ENCODE data around the gene FBXO46. TPM values are rescaled to one million over a fixed set of nuclear protein-coding genes. Genes with fewer than 3 reads are reported as not detected.

Gene FBXO46
- total and polyA plus RNA-seq, 2 donors (not counting 3 experiments of a cell fraction or from before 2014, with no cell fraction given) = 7.7 to 21.2 TPM

- Histone ChIP-seq H3K4me3 (replicated peaks in 1 of 3; ENCODE audit: insufficient read depth in 1 of 3, low read depth in 1 of 3, low read length in 3 of 3) (no peak overlapping the region), H3K4me1 (ENCODE audit: control insufficient read depth, extremely low read depth, insufficient read depth, low read length) (peaks cover 7% of the 10 kb centered on the region), H3K9ac (replicated peaks; ENCODE audit: extremely low read depth, insufficient read depth, low read length) (no peak overlapping the region), H2AFZ (ENCODE audit: low read depth, low read length) (no peak overlapping the region), H3K9me3 (replicated peaks; ENCODE audit: control insufficient read depth, insufficient read depth, low read length) (no peaks in the 10 kb centered on the region), H3K9me1 (replicated peaks; ENCODE audit: control insufficient read depth, extremely low read depth, insufficient read depth, low read length) (no peaks in the 10 kb centered on the region), H3K27ac (ENCODE audit: insufficient read depth, low read depth, low read length) (no peak overlapping the region), H3K27me3 (ENCODE audit: control insufficient read depth in 2 of 2, insufficient read depth in 2 of 2, low read length in 2 of 2) (no peaks in the 10 kb centered on the region), H4K20me1 (replicated peaks; ENCODE audit: control insufficient read depth, extremely low read depth, insufficient read depth, low read length) (no peaks in the 10 kb centered on the region), H3K36me3 (ENCODE audit: control insufficient read depth in 2 of 2, extremely low read depth in 1 of 2, insufficient read depth in 2 of 2, low read length in 2 of 2) (peaks cover 0 to 13% of the 10 kb centered on the region in 2 experiments), H3K4me2 (ENCODE audit: insufficient read depth, low read length) (no peak overlapping the region), H3K79me2 (ENCODE audit: control insufficient read depth, insufficient read depth, low read length) (peaks cover 26% of the 10 kb centered on the region)
- POLR2A ChIA-PET = no interaction called here
- intact Hi-C loops (cut with micrococcal nuclease) (no loop called here), dilution Hi-C loops (cut with MboI; ENCODE audit: extremely low pct_ligation_motif_present, low sequenced_read_pairs) (no loop called here)
- CTCF ChIA-PET = interaction anchor here (2.0 kb wide), 1 partner anchor 20 kb away, joined by 10 read pairs; the partner anchor contains the start of gene QPCTL
- FAIRE-seq (no peak), DNase-seq (ENCODE audit: low read depth, low spot score) (no peak)
- no TSS peak for BruUV-seq (replicated peaks)
- TF ChIP-seq MAX (IDR thresholded peaks at IDR 0.05; ENCODE audit: insufficient read depth, insufficient read length) = no peak
These were observed 18.0 kb downstream of the FBXO46 start for GRCh38 chr19:45712699-45713067.

DNA sequence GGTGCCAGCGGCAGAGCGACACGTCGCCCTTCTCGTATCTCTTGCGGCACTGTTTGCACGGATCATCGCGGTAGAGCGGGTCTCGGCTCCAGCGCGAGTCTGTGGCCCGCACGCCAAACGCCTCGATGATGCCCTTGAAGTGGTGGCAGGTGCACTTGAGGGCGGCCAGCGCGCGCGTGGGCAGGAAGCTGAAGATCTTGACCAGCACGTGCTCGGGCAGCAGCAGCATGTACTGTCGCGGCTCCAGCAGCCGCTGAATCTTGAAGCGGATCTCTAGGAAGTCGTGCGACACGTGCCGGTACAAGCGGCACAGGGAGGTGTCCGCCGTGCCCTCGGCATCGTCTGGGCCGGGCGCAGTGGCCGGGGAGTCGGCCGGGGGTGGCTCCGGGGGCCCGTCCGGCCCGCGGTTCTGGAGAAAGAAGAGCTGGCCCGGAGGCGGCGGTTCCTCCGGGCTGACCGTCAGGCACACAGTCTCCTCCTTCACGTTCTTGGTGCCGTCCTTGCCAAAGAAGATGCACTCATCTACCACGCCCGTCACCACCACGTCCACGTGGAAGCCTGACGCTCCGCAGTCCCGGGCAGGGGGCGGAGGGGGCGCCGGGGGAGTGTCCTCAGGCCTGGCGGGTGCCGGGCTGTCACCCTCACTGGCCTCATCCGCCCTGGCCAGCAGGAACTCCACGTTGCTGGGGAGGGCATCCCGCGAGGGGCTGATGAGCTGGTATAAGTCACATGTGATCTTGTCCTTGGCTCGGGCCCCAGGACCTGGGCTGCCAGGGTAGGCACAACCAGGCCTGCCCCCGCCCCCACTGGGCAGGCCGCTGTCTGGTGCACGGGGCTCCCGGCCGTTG lies 18.6 kb downstream of the FBXO46 start:
- H3K27ac ChIP-seq (ENCODE audit: insufficient read depth, low read depth, low read length) = no peak overlapping the region
- FAIRE-seq (no peak), DNase-seq (ENCODE audit: low read depth, low spot score) (no peak)
- H3K79me2 ChIP-seq (ENCODE audit: control insufficient read depth, insufficient read depth, low read length) = peaks cover 26% of the 10 kb centered on the region
- H3K9ac ChIP-seq (replicated peaks; ENCODE audit: extremely low read depth, insufficient read depth, low read length) = no peak overlapping the region
- TF ChIP-seq MAX (IDR thresholded peaks at IDR 0.05; ENCODE audit: insufficient read depth, insufficient read length) (no peak), EZH2 (IDR thresholded peaks at IDR 0.05; ENCODE audit: borderline replicate concordance, low read depth, low read length, severe bottlenecking) (no peak), JUN (IDR thresholded peaks at IDR 0.05; ENCODE audit: borderline replicate concordance, insufficient read depth, insufficient read length, low read depth) (no peak), CTCF (IDR thresholded peaks at IDR 0.05; ENCODE audit: extremely low read depth in 1 of 2, insufficient read depth in 1 of 2, low read depth in 1 of 2, low read length in 2 of 2) (no peak), GATA2 (IDR thresholded peaks at IDR 0.05; ENCODE audit: insufficient read depth, insufficient read length, low read depth, low read length) (no peak), FOS (IDR thresholded peaks at IDR 0.05; ENCODE audit: borderline replicate concordance, insufficient read depth, low read length) (no peak), POLR2A (IDR thresholded peaks at IDR 0.05; ENCODE audit: low read depth, low read length) (no peak), MYC (IDR thresholded peaks at IDR 0.05; ENCODE audit: low read depth, low read length) (no peak), POLR2AphosphoS5 (IDR thresholded peaks at IDR 0.05; ENCODE audit: insufficient read depth, low read depth, low read length) (no peak)
- no peaks in the 10 kb centered on the region for H3K9me1 ChIP-seq (replicated peaks; ENCODE audit: control insufficient read depth, extremely low read depth, insufficient read depth, low read length)
- no peak overlapping the region for H3K4me3 ChIP-seq (replicated peaks in 1 of 3; ENCODE audit: insufficient read depth in 1 of 3, low read depth in 1 of 3, low read length in 3 of 3)
- no peak overlapping the region for H2AFZ ChIP-seq (ENCODE audit: low read depth, low read length)
- intact Hi-C loops (cut with micrococcal nuclease) (no loop called here), dilution Hi-C loops (cut with MboI; ENCODE audit: extremely low pct_ligation_motif_present, low sequenced_read_pairs) (no loop called here)
- ChIA-PET POLR2A (no interaction called here), CTCF (interaction anchor here (2.0 kb wide), 1 partner anchor 19 kb away, joined by 10 read pairs; the partner anchor contains the start of gene QPCTL)
- no peaks in the 10 kb centered on the region for H3K9me3 ChIP-seq (replicated peaks; ENCODE audit: control insufficient read depth, insufficient read depth, low read length)
- no peaks in the 10 kb centered on the region for H3K27me3 ChIP-seq (ENCODE audit: control insufficient read depth in 2 of 2, insufficient read depth in 2 of 2, low read length in 2 of 2)
- no TSS peak for BruUV-seq (replicated peaks)
- H3K4me1 ChIP-seq (ENCODE audit: control insufficient read depth, extremely low read depth, insufficient read depth, low read length) = peaks cover 7% of the 10 kb centered on the region
- H3K4me2 ChIP-seq (ENCODE audit: insufficient read depth, low read length) = no peak overlapping the region
- H4K20me1 ChIP-seq (replicated peaks; ENCODE audit: control insufficient read depth, extremely low read depth, insufficient read depth, low read length) = no peaks in the 10 kb centered on the region
- H3K36me3 ChIP-seq (ENCODE audit: control insufficient read depth in 2 of 2, extremely low read depth in 1 of 2, insufficient read depth in 2 of 2, low read length in 2 of 2) = peaks cover 0 to 13% of the 10 kb centered on the region in 2 experiments

All from endothelial cell of umbilical vein (primary cell).